GM12878 (cell line): ENCODE data around the gene DUS3L. TPM values are rescaled to one million over a fixed set of nuclear protein-coding genes. Genes with fewer than 3 reads are reported as not detected.
A peak's percentile ranks its signal among the peaks of the same experiment; 100 is the strongest.

ENCODE experiments used
- CEBPB ChIP-seq, 2 experiments: fragments of 150-350 bp in 1 of 2; IDR thresholded peaks; 2 replicates each; pipeline ENCODE4 v1.6.1; 2012 to 2014; ENCODE audit warnings: low read depth in 2 of 2, low read length in 2 of 2, borderline replicate concordance in 1 of 2, inconsistent platforms in 1 of 2
- CHD2 ChIP-seq: IDR thresholded peaks from 2 replicates; pipeline ENCODE4 v1.6.1; 2011; ENCODE audit warnings: low read depth, low read length, improper control_type of control experiment, borderline replicate concordance
- CHD4 ChIP-seq: fragments of 200-600 bp; sonication (generic); IDR thresholded peaks from 2 replicates; pipeline ENCODE4 v1.6.1; 2016; ENCODE audit warnings: mild to moderate bottlenecking
- CTCF ChIP-seq, 3 experiments: IDR thresholded peaks in 2 of 3; conservative IDR thresholded peaks in 1 of 3; 2 replicates each; pipeline ENCODE4 v1.5.1; 2011; ENCODE audit warnings: low read depth in 3 of 3, low read length in 3 of 3, mild to moderate bottlenecking in 3 of 3, control low read depth in 2 of 3, moderate library complexity in 2 of 3, inconsistent platforms in 1 of 3, mixed read lengths in 1 of 3; ENCODE audit not compliant: control insufficient read depth in 2 of 3, insufficient read depth in 1 of 3; ENCODE audit errors: extremely low read depth in 1 of 3
- DPF2 ChIP-seq: fragments of 450-650 bp; IDR thresholded peaks from 2 replicates; pipeline ENCODE4 v1.6.1; 2017; ENCODE audit warnings: mild to moderate bottlenecking
- ELK1 ChIP-seq: IDR thresholded peaks from 2 replicates; pipeline ENCODE4 v1.6.1; 2012; ENCODE audit warnings: low read depth, low read length, improper control_type of control experiment
- HDAC2 ChIP-seq: fragments of 200-600 bp; sonication (generic); IDR thresholded peaks from 2 replicates; pipeline ENCODE4 v1.6.1; 2017
- HDGF ChIP-seq: fragments of 450-650 bp; IDR thresholded peaks from 2 replicates; pipeline ENCODE4 v1.6.1; 2016; ENCODE audit warnings: antibody characterized with exemption
- HSF1 ChIP-seq: fragments of 150-350 bp; IDR thresholded peaks from 2 replicates; pipeline ENCODE4 v1.6.1; 2014; ENCODE audit warnings: mild to moderate bottlenecking, low read depth, low read length
- MYC ChIP-seq: IDR thresholded peaks from 2 replicates; pipeline ENCODE4 v1.6.1; 2011; ENCODE audit warnings: mild to moderate bottlenecking, low read length, moderate library complexity, inconsistent platforms; ENCODE audit not compliant: insufficient read depth, insufficient replicate concordance, insufficient read length, severe bottlenecking
- NR2C2 ChIP-seq: IDR thresholded peaks from 2 replicates; pipeline ENCODE4 v1.6.1; 2011; ENCODE audit warnings: borderline replicate concordance, low read depth; ENCODE audit not compliant: control insufficient read depth, insufficient read length
- PBX3 ChIP-seq: IDR thresholded peaks from 2 replicates; pipeline ENCODE4 v1.6.1; 2011; ENCODE audit warnings: mild to moderate bottlenecking, low read depth, low read length, moderate library complexity; ENCODE audit not compliant: insufficient replicate concordance
- RCOR1 ChIP-seq: conservative IDR thresholded peaks from 2 replicates; pipeline ENCODE4 v1.6.1; 2012; ENCODE audit warnings: low read depth, low read length, improper control_type of control experiment
- SKIL ChIP-seq: fragments of 450-650 bp; IDR thresholded peaks from 2 replicates; pipeline ENCODE4 v1.6.1; 2017; ENCODE audit warnings: mild to moderate bottlenecking, low read depth, inconsistent platforms; ENCODE audit not compliant: poor library complexity, severe bottlenecking
- SPI1 ChIP-seq: IDR thresholded peaks from 2 replicates; pipeline ENCODE4 v1.6.1; 2011; ENCODE audit warnings: low read depth, mild to moderate bottlenecking, low read length, moderate library complexity, borderline replicate concordance; ENCODE audit not compliant: insufficient read depth
- YY1 ChIP-seq: IDR thresholded peaks from 2 replicates; pipeline ENCODE4 v1.6.1; 2011; ENCODE audit warnings: low read depth, mild to moderate bottlenecking, low read length
- ZNF384 ChIP-seq: IDR thresholded peaks from 2 replicates; pipeline ENCODE4 v1.6.1; 2012; ENCODE audit warnings: low read depth, mild to moderate bottlenecking, low read length, improper control_type of control experiment, borderline replicate concordance
- polyA plus RNA-seq, 11 experiments: library from polyadenylated mRNA; depleted of rRNA in 4 of 11; unstranded in 6 of 11; stranded (reverse) in 5 of 11; fragments of >200 nt; fragmentation: Nextera tagmentation in 4 of 11; fragmentation: Illumina TruSeq in 1 of 11; extraction: Ambion mirVana in 4 of 11; extraction: Trizol in 1 of 11; gene quantifications; 1 replicate in 1 of 11; 2 replicates in 10 of 11; pipeline versions ENCODE4 v1.2.1 to v1.2.3, GENCODE V29; 2011 to 2016; ENCODE audit warnings: inconsistent platforms in 2 of 11, missing spikeins in 2 of 11, low read depth in 1 of 11
- total RNA-seq, 4 experiments: library from RNA; depleted of rRNA in 3 of 4; stranded (reverse); fragments of >200 nt in 3 of 4; fragmentation: Illumina TruSeq in 1 of 4; extraction: Trizol in 1 of 4; gene quantifications; 2 replicates each; pipeline versions ENCODE4 v1.2.1 to v1.2.3, GENCODE V29; 2013 to 2021

The DUS3L gene
- total and polyA plus RNA-seq, 10 of the 15 experiments (the other 5 are each of a cell fraction or from before 2014, with no cell fraction given): 0.64 to 47.6 (median 31.1) TPM

GRCh38 chr19:5790559-5791520, at the start of gene DUS3L (continued):
- TF ChIP-seq ELK1 (no peak; the same call in 1 of the 2 replicates), RCOR1 (0 out of 2 replicates have a peak, but pooled peaks have one; percentile 34), HSF1 (0 out of 2 replicates have a peak, but pooled peaks have one; percentile 10), ZNF384 (no peak), NR2C2 (peak; percentile 88), HDGF (peak; percentile 95; the same call in 1 of the 2 replicates), HDAC2 (peak; percentile 59; the same call in 1 of the 2 replicates), CTCF (IDR thresholded peaks at IDR 0.05 in 2 of 3, conservative IDR thresholded peaks at IDR 0.05 in 1 of 3; ENCODE audit: control insufficient read depth in 2 of 3, extremely low read depth in 1 of 3, insufficient read depth in 1 of 3, low read depth in 3 of 3, low read length in 3 of 3) (no peak), YY1 (peak; percentile 86), CEBPB (IDR thresholded peaks at IDR 0.05; ENCODE audit: borderline replicate concordance in 1 of 2, low read depth in 2 of 2, low read length in 2 of 2) (no peak), PBX3 (no peak), MYC (peak; percentile 94), CHD4 (no peak), DPF2 (peak; percentile 73; the same call in 1 of the 2 replicates), CHD2 (peak; percentile 67), SPI1 (no peak), SKIL (no peak)
